GM19328 (cell line): ENCODE data around the gene GAL3ST3.
"Not testable (repeated sequence)": the region's sequence is repeated elsewhere in the genome, so short reads cannot be mapped to it uniquely, and the experiment has no call there.

Source experiments
- ATAC-seq: cut with Tn5 transposase; IDR thresholded peaks from one replicate; pipeline ENCODE4 v1.9.1; 2021; ENCODE audit warnings: mild to moderate bottlenecking, moderate library complexity; ENCODE audit not compliant: unreplicated experiment

Gene GAL3ST3

DNA sequence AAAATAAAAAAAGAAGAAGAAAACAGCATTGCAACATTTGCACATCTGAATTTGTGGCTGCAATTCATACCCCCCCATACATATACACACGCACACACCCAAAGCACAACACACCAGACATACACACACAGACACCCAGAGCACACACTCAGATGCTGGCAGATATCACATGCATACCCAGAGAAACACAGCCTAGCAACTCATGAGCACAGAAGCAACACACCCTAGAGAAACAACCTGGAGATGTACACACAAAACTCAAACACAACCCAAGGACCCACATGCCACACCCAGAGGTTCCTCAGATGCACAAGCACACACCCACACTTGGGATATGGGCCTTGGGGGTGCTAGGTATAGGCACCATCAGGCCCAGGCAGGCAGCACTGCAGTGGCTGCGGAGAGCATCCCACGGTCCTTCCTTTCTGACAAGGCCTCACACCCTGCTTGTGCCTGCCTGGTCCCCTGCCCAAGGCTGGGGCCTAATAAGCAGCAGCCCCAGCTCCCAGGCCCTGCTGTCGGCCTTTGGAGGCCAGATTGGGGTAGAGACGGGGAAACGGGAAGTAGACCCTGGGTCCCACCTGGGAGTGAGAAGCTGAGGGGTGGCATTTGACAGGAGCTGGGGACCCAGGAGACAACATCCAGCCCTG lies 34.0 kb downstream of the GAL3ST3 start:
- no peak for ATAC-seq

DNA sequence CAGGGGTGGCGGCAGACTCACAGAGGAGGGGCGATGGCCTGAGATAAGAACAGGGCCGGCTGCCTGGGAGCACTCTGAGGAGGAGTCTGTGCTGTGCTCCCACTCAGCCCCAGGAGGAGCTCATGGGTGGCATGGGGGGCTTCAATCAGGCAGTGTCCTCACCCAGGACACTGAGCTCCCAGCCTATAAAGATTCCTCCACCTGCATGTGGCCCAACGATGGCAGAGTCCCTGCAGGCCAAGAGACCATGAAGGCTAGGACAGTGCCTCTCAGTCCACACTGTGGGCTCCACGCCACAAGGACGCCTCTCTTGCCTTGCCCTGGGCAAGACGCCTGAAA lies 35.2 kb downstream of the GAL3ST3 start:
- ATAC-seq, result no peak

DNA sequence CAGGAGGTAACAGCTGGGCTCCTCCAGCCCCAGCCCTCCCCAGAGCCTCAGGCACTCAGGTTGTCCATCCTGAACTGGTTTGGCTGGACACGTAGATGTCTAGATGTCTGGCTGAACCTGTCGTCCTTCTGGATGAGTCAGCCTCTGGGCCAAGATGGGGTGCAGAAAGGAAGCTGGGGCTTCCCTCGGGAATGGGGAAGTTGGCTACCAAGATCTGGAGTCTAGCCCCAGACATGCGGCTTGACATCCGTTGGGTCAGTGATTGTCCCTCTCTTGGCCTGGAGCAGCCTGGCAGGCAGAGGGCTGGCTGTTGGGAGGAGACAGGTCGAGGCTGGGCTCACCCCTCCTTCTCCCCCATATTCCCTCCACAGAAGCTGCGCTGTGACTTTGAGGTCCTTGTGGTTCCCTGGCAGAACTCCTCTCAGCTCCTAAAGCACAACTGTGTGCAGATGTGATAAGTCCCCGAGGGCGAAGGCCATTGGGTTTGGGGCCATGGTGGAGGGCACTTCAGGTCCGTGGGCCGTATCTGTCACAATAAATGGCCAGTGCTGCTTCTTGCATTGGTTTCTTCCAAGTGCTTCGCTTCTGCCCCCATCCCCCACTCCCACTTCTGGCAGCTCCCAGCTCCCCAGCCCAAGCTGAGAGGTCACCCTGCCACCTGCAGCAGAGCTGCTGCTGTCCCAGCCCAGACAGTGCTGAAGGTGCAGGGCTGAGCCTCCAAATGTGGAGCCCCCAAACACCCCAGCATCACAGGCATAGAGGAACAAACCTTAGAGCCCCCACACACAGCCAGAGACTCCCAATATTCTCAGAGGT lies 35.8 kb downstream of the GAL3ST3 start:
- no peak for ATAC-seq

DNA sequence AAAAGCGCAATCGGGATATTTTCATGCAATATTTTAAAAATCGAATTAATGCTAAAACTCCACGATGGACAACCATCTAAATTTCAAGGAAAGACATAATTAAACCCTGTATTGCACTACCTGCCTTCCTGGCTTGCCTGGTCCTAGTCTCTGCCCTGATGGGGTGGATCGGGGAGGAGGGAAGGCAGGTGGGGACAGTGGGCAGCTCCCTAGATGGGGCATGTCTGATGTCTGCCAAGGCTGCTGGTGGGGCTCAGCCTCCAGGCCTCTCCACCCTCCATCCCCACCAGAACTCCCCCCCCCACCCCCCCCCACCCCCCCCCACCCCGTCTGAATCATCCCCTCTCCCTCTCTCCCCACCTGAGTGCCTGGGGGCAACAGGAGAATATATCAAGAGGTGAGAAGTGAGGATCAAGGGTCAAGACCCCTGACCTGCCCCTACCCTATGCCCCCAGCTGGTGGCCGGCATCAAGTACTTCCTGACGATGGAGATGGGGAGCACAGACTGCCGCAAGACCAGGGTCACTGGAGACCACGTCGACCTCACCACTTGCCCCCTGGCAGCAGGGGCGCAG lies 36.5 kb downstream of the GAL3ST3 start:
- no peak for ATAC-seq

DNA sequence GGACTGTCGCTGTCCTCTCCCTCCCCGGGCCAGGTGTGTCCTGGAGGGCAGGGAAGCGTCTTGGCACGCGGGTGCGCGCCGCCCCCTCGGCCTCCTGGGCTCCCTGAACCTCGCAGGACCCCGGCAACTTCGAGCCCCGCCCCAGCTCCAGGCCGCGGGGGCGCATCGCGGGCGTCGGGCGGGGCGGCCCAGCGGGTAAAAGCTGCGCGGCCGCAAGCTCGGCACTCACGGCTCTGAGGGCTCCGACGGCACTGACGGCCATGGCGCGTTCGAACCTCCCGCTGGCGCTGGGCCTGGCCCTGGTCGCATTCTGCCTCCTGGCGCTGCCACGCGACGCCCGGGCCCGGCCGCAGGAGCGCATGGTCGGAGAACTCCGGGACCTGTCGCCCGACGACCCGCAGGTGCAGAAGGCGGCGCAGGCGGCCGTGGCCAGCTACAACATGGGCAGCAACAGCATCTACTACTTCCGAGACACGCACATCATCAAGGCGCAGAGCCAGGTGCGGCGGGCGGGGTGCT lies 37.1 kb downstream of the GAL3ST3 start, which contains the start of gene CST6:
CST6 (plus strand) TSS at position 224 of the 519 bp plus-strand sequence; CDS start at position 261, 37 bp downstream.
- no peak for ATAC-seq

DNA sequence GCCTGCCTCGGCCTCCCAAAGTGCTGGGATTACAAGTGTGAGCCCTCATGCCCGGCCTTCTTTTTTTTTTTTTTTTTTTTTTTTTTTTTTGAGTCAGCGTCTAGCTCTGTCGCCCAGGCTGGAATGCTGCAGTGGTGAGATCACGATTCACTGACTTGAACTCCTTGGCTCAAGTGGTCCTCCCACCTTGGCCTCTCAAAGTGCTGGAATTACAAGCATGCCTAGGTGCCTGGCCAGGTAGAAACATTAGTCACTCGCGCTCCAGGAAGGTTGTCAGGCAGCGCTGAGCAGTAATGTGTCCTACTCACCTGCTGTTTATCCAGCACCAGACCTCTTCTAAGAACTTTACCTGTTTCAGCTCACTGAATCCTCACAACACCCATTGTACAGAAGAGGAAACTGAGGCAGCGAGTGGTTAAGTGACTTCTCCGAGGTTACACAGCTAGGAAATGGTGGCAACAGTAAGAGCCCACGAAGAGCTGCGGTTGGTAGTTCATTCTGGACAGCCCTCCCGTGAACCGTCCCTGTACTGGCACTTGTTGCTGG lies 37.6 kb downstream of the GAL3ST3 start:
- ATAC-seq, result no peak

DNA sequence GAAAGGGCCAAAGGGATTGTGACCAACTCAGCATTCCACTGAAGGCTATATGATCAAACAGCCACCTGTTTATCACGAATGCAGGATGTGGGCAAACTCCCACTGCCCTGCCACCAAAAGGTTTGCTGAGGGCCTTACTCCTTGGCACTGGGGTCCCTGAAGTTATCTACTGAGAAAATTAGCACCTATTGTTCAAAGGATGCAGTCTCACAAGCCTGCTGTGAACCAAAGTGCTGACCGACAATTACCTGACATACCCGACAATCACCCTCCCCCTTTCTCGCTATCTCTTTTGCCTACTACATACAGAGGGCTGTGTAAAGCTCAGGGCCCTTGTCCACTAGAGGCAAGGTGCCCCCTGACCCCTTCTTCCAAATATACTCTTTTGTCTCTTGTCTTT lies 38.9 kb downstream of the GAL3ST3 start:
- ATAC-seq, result not testable (repeated sequence)

DNA sequence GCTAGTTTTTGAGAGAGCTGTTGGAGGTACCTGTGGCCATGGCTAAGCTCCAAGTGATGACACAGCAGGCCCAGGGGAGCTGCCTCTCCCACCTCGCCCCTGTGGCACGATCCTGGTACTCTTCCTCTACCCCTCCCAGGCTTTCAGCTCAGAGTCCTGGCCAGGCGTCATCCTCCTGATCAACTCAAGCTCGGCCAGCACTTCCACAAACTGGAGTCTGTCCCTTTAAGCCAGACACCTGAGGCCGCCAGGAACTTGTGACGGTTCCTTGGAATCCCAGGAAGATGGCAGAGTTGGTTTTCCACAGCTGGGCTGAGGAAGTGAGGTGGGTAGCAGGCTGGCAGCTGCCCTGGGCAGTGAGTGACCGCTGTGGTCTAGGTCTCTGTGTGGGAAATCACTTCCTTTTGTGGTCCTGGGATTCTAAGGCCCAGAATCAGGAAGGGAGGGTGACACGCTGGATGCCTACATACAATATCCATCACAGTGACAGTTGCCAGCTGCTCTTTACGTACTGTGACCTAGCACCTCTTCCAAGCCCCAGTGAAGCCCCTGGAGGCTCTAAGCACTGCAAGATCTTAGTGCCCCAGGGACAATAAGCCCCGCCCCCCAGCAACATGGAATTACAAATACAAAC lies 40.4 kb downstream of the GAL3ST3 start:
- no peak for ATAC-seq

DNA sequence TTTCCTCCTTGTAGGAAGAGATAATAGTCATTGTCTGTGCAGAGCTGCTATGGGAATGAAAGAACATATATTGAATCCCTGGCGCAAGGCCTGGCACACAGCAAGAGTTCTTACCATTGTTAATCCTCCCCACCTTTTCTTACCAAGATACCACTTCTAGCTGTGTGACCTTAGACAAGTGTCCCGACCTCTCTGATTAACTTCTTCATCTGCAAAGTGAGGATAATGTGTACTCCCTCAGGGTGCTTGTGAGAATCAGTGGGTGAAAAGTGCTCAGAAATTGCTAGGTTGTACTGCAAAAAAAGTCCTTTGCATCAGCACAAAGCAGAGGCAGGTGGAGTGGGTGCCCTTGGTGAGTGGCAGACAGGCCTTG lies 40.9 kb downstream of the GAL3ST3 start:
- ATAC-seq, result no peak

DNA sequence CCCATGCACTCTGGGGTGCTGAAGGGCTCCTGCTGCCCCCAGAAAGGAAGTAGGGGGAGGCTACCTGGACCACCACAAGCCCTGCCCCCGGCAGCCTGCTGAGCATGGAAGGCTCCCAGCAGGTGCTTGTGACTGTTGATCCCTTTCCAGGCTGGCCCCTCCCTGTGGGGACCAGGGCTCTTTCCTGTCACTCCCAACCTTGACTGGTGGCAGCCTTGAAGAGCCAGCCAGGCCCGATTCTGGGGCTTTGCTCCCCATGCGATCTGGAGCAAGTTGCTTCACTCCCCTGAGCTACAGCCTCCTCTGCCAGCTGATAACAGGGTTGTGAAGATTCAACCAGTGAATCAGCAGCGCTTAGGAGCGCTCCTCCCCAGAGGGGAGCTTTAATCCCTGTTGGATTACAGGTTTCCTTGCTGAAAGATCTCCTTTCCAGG lies 41.7 kb downstream of the GAL3ST3 start:
- no peak for ATAC-seq

DNA sequence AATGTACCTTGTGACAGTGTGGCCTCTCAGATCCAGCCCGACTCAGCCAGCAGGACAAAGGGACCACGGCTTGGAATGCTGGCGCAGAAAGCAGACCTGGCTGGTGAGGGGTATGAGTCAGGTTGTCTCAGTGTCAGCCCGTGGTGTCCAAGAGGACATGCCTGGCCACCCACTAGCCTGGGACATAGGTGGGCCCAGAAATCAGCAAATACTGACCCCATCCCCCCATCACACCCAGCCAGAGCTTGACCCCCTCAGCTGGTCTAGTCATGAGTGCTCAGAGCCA lies 42.1 kb downstream of the GAL3ST3 start:
- ATAC-seq, result no peak

DNA sequence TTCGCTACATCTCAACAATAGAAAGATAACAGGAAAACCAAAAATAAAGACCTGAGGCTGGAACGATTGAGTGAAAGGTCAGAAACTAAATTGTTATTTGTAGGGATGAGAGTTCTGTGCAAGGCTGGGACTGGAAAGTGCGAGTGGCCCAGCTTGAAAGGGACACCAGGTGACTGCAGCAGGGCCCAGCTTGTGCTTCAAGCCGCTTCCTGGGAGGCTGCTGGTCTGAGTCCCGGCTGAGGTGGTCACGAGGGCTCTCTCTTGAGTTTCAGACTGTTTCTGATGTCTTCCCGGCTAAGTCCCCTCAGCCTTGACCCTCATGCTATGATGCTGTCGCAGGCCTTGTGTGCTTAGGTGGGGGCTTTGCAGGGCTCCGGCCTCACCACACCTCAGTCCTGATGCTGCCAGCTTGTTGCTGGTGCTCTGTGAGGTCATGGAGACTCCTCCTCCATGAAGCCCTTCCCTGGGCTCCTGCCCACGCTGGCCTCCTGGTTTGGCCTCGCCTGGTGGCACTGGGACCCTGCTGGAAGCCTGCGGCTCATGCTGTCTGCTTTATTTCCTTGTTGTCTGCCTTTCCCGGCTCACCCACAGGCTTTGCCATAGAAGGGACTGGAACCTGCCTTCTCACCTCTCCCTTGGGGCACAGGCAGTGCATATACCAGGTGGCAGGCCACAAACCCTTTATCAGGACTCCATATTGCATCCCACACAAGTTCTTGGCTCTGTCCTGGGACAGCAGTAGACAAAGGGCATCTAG lies 42.6 kb downstream of the GAL3ST3 start:
- no peak for ATAC-seq

DNA sequence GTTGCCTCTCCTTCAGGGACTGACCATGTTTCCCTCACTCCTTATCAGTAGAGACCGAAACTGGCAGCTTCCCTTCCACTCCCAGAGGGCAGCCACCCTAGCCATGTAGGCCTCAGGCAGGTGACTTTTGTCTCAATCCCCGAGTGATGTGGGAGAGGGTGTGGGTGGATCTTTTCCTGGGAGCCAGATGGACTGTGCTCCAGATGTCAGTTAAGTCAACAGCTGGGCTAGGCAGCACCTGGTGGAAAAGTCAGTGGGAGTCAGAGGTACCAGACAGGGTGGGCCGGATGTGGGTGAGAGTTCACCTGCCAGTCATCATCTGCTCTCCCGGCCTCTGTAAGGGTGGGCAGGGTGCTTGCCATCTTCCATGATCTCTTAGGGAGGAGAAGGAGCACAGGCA lies 44.8 kb downstream of the GAL3ST3 start:
- no peak for ATAC-seq

DNA sequence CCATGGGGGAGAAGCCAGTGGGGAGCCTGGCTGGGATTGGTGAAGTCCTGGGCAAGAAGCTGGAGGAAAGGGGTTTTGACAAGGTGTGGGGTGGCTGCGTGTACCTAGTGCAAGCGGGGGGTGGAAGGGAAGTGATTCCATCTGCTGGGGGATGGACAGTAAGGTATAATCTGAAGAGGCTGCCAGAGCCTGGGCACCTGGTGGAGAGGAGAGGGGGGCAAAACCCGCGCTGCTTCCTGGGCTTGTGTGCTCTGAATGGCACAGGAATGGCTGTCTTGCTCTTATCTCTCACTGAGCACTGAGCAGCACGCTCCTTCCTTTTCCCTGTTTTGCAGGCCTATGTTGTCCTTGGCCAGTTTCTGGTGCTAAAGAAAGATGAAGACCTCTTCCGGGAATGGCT lies 45.7 kb downstream of the GAL3ST3 start:
- no peak for ATAC-seq

DNA sequence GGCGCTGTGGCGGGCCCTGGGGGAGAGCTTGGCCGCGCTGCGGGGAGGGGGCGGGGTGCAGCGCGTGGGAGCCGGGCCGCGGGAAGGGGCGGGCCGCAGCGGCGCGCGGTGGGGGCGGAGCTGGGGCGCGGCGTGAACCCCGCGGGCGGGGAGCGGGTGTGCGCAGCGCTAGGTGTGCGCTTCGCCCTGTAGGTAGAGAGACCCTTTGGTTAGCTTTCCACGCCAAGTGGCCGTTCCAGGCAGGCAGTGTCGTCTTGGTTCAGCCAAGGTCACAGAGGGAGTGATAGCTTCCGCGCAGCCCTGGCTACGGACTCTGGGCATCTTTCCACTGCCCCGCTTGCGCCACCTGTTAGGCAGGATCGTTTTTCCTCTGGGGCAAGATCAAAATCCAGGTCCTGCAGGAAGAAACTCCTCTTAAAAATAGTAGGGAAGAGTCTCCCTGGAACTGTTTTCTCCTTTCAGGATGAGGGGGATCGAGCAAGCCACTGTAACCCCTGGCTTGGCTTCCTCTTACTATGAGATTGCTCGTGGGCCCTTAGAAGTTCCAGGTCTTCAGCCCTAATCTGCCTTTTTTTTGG lies 46.2 kb downstream of the GAL3ST3 start:
- peak; percentile 45 for ATAC-seq

DNA sequence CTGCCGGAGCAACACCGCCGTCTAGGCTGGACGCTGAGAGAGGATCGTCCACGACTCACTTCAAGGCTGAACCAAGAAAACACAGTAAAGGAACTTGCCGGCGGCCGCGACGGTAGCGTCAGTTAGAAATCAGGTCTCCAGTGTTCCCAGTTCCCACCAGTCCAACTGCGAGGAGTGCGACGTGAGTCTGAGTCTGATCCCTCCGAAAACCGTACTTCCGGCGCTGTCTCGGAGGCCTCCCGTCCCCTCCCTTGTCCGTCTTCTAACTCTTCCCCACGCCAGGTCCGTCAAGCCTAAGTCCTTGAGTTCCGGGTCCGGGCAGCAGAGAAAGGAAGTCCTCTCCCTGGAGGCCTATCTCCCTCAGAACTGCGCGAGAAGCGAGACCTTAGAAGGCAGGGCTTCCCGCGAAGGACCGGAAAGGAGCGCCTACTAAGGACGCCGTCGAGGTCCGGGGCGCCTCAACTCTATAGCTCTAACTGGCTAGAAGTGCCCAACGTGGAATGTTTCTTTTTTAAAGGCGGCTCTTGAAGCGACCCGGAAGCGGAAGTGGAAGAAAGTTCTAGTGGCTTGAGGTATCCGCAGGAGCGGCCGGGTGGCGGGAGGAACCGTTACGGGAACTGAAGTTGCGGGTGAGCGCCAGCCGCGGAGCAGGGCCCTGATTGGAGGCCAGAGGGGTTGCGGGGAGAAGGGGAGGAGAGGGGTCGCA lies 46.9 kb downstream of the GAL3ST3 start, which contains the start of the genes BANF1 and EIF1AD:
BANF1 (plus strand) TSS at position 562 of the 706 bp plus-strand sequence. CDS start 748 bp downstream, outside the sequence.
EIF1AD (minus strand) TSS at position 216 of the 706 bp plus-strand sequence. CDS start 1,768 bp downstream, outside the sequence.
- ATAC-seq, result peak; percentile 64

DNA sequence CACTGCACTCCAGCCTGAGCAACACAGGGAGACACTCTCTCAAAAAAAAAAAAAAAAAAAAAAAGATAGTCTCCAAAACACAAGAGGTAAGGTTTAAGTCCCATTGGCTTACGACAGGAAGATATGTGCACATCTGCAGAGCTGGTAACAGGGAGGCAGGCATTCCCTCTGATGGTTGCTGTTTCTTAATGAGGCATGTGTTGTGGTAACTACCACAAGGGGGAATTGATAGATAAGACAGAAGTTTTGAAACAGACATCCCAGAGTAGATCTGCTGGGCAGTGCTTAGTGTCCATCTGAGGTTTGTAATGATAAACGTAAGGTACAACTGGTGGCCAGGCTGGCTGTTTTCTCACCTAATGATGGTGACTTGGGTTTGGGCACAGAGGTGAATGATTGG lies 51.7 kb downstream of the GAL3ST3 start:
- ATAC-seq, result no peak

DNA sequence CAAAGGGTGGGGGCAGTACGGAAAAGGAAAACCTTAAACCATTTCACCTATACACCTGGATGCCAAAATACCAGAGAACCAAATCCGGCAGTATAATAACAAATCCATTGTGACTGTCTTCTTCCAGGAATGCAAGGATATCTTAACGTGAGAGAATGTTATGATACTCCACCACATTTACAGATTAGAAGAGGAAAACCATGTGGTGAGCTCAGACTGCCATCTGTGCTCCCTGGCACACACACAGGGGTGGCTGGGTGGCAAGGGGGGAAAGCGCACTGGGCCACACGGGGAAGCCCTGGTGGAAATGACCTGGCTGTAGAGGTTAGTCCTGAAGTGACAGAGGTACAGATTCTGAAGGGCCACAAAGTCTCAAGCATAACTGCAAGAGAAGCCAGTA lies 56.9 kb downstream of the GAL3ST3 start:
- no peak for ATAC-seq
